GM21528 (cell line): ENCODE results near the gene SETMAR.

Experiments used
- ATAC-seq: cut with Tn5 transposase; IDR thresholded peaks from one replicate; pipeline ENCODE4 v1.9.1; 2021; ENCODE audit warnings: mild to moderate bottlenecking, moderate library complexity; ENCODE audit not compliant: unreplicated experiment, low FRiP score

The SETMAR gene

GRCh38 chr3:4343258-4343657 lies 40.1 kb downstream of the SETMAR start:
- no peak for ATAC-seq

GRCh38 chr3:4350789-4351163 lies 47.6 kb downstream of the SETMAR start:
- peak; percentile 81 for ATAC-seq

DNA sequence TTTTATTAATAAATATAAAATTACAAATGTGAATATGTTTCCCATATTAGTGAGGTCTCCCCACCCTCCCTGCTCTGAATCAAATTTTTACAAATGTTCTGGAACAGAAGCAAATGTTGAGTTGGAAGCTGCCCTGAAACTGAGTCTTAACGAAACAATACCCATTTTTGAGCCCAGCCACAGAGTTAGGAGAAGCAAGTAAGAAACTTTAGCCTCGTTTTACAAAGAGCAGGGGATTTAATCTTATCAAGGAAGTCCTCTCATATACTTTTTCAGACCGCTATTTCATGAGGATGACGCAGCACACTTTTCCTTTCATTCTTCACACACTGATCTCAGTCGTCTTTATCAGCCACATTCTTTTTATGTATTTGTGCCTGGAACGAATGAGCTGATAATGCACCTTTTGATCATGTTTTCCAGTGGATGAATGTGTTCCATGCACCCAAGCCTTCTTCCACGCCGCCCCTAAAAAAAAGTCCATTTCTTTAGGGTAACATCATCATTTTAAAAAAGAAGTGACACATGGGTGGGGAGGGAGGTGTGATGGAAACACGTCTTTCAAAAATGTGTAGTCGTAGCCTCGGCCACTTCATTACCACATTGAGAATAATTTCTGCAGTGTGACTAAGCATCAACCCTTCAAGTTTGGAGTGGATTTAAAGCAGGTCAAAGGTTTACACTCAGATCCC lies 48.1 kb downstream of the SETMAR start:
- peak; percentile 38 for ATAC-seq

- no peak for ATAC-seq
Observed at GRCh38 chr3:4351872-4352271, 48.7 kb downstream of the SETMAR start.

DNA sequence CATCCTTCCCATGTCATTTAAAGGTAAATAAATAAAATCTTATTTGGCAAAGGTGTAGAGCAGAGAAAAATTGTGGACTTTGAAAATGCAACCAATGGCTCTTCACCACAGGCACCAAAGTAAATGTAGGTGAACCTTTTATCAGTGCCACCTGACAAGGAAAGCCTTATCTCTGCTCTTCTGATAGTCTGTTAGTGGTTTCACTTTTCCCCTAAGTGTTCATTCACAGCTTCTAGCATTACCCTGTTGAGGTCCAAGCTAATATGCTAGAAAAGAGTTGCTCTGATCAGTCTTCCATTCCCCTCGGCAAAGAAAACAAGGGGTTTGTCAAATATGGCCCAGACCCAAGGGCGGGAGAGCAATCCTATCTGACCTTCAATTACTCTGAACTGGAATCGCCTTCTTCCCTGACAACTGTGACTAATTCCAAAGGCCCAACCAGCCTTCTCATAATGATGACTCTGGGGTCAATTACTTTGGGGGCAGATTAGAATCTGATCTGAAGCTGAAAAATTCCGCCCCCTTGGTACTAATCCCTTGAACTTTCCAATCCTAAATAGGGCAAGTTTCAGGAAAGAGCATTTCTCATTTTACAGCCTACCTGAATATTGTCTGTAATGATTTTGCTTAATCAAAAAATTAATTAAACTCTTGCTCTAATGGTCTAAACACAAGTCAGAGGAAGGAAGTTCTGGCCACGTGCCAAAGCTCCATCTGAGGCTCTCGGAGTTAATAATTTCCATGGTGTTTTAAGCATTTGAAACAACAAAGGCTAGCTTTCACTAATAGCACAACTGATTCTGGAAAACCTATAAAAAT lies 52.4 kb downstream of the SETMAR start:
- ATAC-seq = no peak

DNA sequence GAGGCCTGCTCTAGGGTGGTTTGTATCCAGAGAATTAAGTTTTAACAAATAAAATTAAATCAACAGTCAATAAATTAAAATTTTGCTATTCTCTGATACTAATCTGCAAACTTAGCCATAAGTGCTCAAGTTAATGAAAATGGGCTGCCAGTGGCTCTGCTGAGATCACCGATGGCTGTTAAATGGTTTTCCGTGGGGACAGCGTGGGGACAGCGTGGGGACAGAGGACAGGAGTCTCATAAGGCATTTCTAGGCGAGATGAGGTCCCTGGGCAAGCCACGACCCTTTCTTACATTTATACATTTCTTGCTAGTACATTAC lies 53.0 kb downstream of the SETMAR start:
- no peak for ATAC-seq

GRCh38 chr3:4356546-4357410 lies 53.6 kb downstream of the SETMAR start:
- ATAC-seq = no peak

DNA sequence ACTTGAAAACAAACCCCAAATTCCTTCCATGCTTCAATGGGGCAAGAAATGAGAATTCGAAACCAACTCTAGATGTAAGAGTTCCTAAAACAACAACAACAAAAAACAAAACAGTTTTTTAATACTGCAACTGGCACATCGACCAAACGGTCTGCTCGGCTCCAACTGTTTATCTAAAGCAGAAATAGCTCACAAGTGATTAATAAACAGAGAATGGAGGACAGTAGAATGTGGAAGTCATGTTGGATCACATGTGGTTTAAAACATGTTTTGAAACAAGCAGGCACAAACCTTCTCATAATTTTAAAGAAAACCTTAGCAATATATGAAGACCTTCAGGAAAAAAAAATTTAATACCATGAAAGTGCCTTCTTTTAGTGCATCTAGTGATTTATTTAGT lies 55.1 kb downstream of the SETMAR start:
- ATAC-seq = no peak

DNA sequence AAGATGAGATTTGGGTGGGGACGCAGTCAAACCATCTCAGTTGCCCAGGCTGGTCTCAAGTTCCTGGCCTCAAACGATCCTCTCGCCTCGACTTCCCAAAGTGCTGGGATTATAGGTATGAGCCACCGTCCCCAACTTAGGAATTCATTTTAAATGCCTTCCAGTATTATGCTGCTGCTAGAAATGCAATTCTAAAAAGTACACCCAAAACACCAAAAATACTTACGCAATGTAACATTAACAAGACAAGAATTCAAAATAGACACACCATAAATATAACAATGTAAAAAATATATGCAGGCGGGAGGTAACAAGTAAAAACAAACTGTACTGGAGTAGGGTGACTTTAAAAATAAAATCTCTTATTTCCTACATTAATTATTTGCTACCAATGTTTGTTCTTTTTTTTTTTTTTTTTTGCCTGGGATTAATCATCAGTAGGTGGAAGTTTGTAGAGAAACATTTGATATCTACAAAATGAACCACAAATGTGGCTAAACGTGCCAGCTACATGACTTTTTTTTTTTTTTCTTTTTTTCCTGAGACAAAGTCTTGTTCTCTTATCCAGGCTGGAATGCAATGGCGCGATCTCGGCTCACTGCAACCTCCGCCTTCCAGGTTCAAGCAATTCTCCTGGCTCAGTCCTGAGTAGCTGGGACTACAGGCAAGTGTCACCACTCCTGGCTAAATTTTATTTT lies 56.8 kb downstream of the SETMAR start:
- ATAC-seq = no peak

GRCh38 chr3:4360817-4361216 lies 57.6 kb downstream of the SETMAR start:
- ATAC-seq = no peak

DNA sequence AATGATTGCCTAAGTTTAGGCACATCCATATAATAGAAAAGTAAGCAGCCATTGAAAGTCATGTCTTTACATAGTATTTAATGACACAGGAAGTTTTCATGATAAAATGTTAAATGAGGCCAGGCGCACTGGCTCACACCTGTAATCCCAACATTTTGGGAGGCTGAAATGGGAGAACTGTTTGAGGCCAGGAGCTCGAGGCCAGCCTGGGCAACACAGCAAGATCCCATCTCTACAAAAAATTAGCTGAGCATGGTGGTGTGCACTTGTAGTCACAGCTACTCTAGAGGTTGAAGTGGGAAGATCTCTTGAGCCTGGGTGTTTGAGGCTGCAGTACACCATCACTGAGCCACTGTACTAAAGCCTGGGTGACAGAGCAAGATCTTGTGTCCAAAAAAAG lies 59.4 kb downstream of the SETMAR start:
- no peak for ATAC-seq
